ENCODE measurements around the gene NOP14.

- TF ChIP-seq CTCF (IDR thresholded peaks at IDR 0.05; ENCODE audit: insufficient read depth, low read length) (no peak), REST (IDR thresholded peaks at IDR 0.05; ENCODE audit: insufficient replicate concordance, low read depth) (no peak), GABPA (IDR thresholded peaks at IDR 0.05; ENCODE audit: low read depth) (no peak), POLR2AphosphoS5 (IDR thresholded peaks at IDR 0.05; ENCODE audit: low read depth) (no peak), SPI1 (IDR thresholded peaks at IDR 0.05; ENCODE audit: borderline replicate concordance, low read depth) (no peak)
Observed at GRCh38 chr4:2962614-2963174, 512 bp downstream of the NOP14 start.
